M059J (cell line): ENCODE data around the gene DOLPP1. TPM values are rescaled to one million over a fixed set of nuclear protein-coding genes. Genes with fewer than 3 reads are reported as not detected.
A peak's percentile ranks its signal among the peaks of the same experiment; 100 is the strongest.

ENCODE experiments used
- DNase-seq: peaks from one replicate; pipeline ENCODE4 v3.0.0-alpha.2; 2012; ENCODE audit warnings: low read depth
- total RNA-seq: library from RNA; depleted of rRNA; stranded (reverse); fragments of >200 nt; shearing (Covaris generic); gene quantifications from 2 replicates; pipeline ENCODE4 v1.2.3, GENCODE V29; 2014; rRNA removed

The DOLPP1 gene
- total RNA-seq, 1 experiment from 2014 or later = 32.4 TPM

DNA sequence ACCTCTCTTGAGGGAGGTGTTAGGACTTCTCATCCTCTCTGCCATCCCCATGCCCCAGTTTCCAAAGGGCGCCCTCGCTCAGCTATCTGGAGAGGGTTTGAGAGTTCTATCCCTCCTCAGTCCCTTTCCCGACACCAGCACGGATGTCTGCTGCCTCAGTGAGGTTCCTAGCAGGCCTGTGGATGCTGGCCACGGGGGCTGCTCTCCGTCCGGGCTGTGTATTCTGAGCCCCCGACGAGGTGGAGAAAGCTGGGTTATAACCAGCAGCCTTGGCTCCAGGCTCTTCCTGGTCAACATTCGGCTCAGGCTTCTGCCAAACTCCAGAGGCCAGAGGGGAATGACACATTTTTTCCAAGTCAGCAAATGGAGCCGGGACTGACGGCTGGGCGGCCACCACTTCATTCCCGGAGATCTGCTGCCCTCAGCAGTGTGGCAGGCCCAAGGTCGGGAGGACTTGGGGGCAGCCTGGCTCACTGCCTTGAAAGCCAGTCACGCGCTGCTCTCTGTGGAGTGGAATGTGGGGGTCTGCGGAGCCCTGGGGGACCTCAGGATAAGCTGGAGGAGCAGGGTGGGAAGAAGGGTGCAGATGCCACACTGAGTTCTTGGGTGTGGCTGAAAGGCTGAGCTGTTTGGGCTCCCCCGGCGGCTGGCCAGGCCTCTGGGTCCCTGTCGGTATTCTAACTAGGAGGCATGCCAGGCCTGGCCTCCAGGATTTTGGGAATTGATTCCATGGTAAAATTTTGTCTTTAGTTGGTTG lies 57.7 kb downstream of the DOLPP1 start:
- peak; percentile 85 for DNase-seq

DNA sequence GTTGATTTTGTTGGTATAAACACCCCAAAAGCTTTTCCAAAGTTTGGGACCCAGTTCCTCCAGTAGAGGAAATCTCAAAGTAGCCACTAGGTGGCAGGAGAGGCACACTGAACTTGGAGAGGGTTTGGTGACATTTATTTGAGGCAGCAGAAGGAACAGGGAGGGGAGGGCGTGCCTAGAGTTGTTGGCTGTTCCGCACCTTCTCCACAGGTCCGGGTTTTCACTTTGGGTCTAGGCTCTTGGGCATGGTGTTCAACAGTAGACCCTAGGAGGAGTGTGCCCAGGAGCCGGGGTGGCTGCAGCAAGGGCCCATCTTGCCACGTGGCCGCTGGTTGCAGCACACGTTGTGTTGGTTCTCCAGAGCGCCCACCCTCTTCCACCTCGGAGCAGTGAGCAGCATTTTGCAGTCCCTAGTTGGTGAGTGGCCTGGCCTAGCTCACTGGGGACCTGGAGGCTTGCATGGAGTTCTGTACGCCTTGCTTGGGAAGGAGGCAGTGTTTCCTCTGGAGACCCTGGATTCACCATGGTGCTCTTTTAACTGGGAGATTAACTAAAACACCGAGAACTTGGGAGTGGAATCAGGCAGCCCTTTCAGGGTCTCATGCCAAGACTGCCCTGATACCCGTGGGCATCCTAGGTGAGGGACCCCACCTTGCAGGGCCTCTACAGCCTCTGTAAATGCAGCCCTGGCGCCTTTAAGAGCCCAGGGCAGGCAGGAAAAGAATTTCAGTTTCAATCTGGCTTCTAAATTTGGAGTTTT lies 58.5 kb downstream of the DOLPP1 start:
- DNase-seq = peak; percentile 93

DNA sequence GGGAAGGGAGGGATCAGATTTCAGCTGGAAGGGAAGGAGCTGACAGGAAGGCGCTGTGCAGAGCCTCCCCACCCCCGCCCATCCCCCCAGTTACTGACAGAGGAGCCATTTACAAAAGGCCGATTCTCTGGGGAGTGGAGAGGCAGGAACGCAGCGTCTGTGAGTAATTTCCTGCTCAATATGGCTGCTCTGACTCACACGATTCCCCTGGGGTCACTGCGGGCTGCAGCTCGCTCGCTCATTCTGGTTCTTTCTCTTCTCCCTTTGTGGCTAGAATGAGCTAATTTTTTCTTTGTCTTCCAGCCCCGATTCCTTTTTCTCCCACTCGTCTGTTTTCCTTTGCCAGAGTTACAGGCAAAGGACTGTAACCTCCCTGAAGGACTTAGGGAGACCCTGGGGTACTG lies 59.1 kb downstream of the DOLPP1 start:
- peak; percentile 100 for DNase-seq

Other genes starting within 250 kb of the DOLPP1 start
- 12.7 and 15.9 TPM in 2 replicates for gene KYAT1, start 199.2 kb upstream of the DOLPP1 start, total RNA-seq
- 47.9 and 65.2 TPM in 2 replicates for gene LRRC8A, start 199.0 kb upstream of the DOLPP1 start, total RNA-seq
- not detected in 2 replicates for gene PHYHD1, start 160.1 kb upstream of the DOLPP1 start, total RNA-seq
- gene DOLK, start 133.5 kb upstream of the DOLPP1 start, total RNA-seq = 23.9 and 29.8 TPM in 2 replicates
- 67.6 and 77.6 TPM in 2 replicates for gene NUP188, start 133.4 kb upstream of the DOLPP1 start, total RNA-seq
- gene SH3GLB2, start 52.8 kb upstream of the DOLPP1 start, total RNA-seq = 18.1 and 28.8 TPM in 2 replicates
- gene MIGA2, start 44.5 kb upstream of the DOLPP1 start, total RNA-seq = 19.5 and 23.3 TPM in 2 replicates
- 39.3 and 46.0 TPM in 2 replicates for gene CRAT, start 29.7 kb downstream of the DOLPP1 start, total RNA-seq
- 106 and 152 TPM in 2 replicates for gene PTPA, start 30.3 kb downstream of the DOLPP1 start, total RNA-seq
- gene IER5L, start 97.2 kb downstream of the DOLPP1 start, total RNA-seq = 43.1 and 75.3 TPM in 2 replicates